ENCODE results near the gene PLEKHA7. TPM values are rescaled to one million over a fixed set of nuclear protein-coding genes. Genes with fewer than 3 reads are reported as not detected.

The PLEKHA7 gene
- total RNA-seq, 1 experiment from 2014 or later, result 7.2 TPM

GRCh38 chr11:16778286-16778685, 235.9 kb downstream of the PLEKHA7 start:
- ChIA-PET CTCF (no interaction called here), POLR2A (no interaction called here), RAD21 (ENCODE audit: low non-redundant PET in 1 of 2, low total read pairs in 2 of 2, uncharacterized antibody in 2 of 2, unreplicated experiment in 2 of 2) (no interaction called here)
- TF ChIP-seq, protein P1, sequence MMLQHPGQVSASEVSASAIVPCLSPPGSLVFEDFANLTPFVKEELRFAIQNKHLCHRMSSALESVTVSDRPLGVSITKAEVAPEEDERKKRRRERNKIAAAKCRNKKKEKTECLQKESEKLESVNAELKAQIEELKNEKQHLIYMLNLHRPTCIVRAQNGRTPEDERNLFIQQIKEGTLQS (IDR thresholded peaks at IDR 0.05), result no peak
- TF ChIP-seq EZH2 (IDR thresholded peaks at IDR 0.05), result no peak
- TF ChIP-seq, protein P2, sequence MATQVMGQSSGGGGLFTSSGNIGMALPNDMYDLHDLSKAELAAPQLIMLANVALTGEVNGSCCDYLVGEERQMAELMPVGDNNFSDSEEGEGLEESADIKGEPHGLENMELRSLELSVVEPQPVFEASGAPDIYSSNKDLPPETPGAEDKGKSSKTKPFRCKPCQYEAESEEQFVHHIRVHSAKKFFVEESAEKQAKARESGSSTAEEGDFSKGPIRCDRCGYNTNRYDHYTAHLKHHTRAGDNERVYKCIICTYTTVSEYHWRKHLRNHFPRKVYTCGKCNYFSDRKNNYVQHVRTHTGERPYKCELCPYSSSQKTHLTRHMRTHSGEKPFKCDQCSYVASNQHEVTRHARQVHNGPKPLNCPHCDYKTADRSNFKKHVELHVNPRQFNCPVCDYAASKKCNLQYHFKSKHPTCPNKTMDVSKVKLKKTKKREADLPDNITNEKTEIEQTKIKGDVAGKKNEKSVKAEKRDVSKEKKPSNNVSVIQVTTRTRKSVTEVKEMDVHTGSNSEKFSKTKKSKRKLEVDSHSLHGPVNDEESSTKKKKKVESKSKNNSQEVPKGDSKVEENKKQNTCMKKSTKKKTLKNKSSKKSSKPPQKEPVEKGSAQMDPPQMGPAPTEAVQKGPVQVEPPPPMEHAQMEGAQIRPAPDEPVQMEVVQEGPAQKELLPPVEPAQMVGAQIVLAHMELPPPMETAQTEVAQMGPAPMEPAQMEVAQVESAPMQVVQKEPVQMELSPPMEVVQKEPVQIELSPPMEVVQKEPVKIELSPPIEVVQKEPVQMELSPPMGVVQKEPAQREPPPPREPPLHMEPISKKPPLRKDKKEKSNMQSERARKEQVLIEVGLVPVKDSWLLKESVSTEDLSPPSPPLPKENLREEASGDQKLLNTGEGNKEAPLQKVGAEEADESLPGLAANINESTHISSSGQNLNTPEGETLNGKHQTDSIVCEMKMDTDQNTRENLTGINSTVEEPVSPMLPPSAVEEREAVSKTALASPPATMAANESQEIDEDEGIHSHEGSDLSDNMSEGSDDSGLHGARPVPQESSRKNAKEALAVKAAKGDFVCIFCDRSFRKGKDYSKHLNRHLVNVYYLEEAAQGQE (IDR thresholded peaks at IDR 0.05; ENCODE audit: low read depth), result no peak
- no peak for TF ChIP-seq POLR2AphosphoS5 (IDR thresholded peaks at IDR 0.05; ENCODE audit: low read depth, low read length)
- no peak for TF ChIP-seq MAX (IDR thresholded peaks at IDR 0.05)
- no peak for TF ChIP-seq JUND (IDR thresholded peaks at IDR 0.05)
- TF ChIP-seq CTCF (IDR thresholded peaks at IDR 0.05 in 2 of 3, conservative IDR thresholded peaks at IDR 0.05 in 1 of 3; ENCODE audit: borderline replicate concordance in 1 of 3, insufficient read depth in 1 of 3, low read depth in 2 of 3, low read length in 2 of 3), result no peak
- no peak for TF ChIP-seq CBX3 (IDR thresholded peaks at IDR 0.05; ENCODE audit: low read depth)
- no peak for TF ChIP-seq ELF1 (IDR thresholded peaks at IDR 0.05; ENCODE audit: borderline replicate concordance, low read depth)
- no peak for TF ChIP-seq ZFX (IDR thresholded peaks at IDR 0.05)
- no peak for TF ChIP-seq ZNF274 (IDR thresholded peaks at IDR 0.05; ENCODE audit: low read depth, low read length)
- TF ChIP-seq, protein P3, sequence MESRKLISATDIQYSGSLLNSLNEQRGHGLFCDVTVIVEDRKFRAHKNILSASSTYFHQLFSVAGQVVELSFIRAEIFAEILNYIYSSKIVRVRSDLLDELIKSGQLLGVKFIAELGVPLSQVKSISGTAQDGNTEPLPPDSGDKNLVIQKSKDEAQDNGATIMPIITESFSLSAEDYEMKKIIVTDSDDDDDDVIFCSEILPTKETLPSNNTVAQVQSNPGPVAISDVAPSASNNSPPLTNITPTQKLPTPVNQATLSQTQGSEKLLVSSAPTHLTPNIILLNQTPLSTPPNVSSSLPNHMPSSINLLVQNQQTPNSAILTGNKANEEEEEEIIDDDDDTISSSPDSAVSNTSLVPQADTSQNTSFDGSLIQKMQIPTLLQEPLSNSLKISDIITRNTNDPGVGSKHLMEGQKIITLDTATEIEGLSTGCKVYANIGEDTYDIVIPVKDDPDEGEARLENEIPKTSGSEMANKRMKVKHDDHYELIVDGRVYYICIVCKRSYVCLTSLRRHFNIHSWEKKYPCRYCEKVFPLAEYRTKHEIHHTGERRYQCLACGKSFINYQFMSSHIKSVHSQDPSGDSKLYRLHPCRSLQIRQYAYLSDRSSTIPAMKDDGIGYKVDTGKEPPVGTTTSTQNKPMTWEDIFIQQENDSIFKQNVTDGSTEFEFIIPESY (IDR thresholded peaks at IDR 0.05; ENCODE audit: extremely low read depth, insufficient replicate concordance, low read length), result no peak
- H3K27me3 ChIP-seq (ENCODE audit: insufficient read depth, low read length), result no peaks in the 10 kb centered on the region
- H3K4me3 ChIP-seq (replicated peaks in 1 of 2; ENCODE audit: low read depth in 1 of 2, low read length in 2 of 2), result no peak overlapping the region
- H3K27ac ChIP-seq (ENCODE audit: low read depth, low read length), result no peak overlapping the region
- H4K20me1 ChIP-seq (ENCODE audit: insufficient read depth), result no peaks in the 10 kb centered on the region
- no TSS peak for BruUV-seq (replicated peaks)
- no peak for DNase-seq (ENCODE audit: low read depth, low spot score)
- intact Hi-C loops (cut with micrococcal nuclease), result no loop called here
- no peak for ATAC-seq
- peaks cover 35 to 45% of the 10 kb centered on the region in 2 experiments for H3K4me1 ChIP-seq (ENCODE audit: control insufficient read depth in 1 of 2, insufficient read depth in 2 of 2, low read length in 2 of 2)
- H3K36me3 ChIP-seq (ENCODE audit: control insufficient read depth in 1 of 2, insufficient read depth in 2 of 2, low read length in 2 of 2), result no peaks in the 10 kb centered on the region
- H3K4me2 ChIP-seq (ENCODE audit: low read length), result peak overlapping the region; percentile 60
- no peaks in the 10 kb centered on the region for H3K79me2 ChIP-seq (ENCODE audit: insufficient read depth, low read length)
- H3K9me3 ChIP-seq (ENCODE audit: control insufficient read depth in 1 of 2, insufficient read depth in 1 of 2, low read depth in 1 of 2, low read length in 2 of 2), result no peaks in the 10 kb centered on the region
- no peaks in the 10 kb centered on the region for H3K9me2 ChIP-seq (ENCODE audit: insufficient read depth)
- H2AFZ ChIP-seq (ENCODE audit: low read depth, low read length, poor library complexity, severe bottlenecking), result no peak overlapping the region
- H3K9ac ChIP-seq (ENCODE audit: low read length), result no peak overlapping the region
